Keratinocyte (primary cell): ENCODE data around the gene SLC9A8. TPM values are rescaled to one million over a fixed set of nuclear protein-coding genes. Genes with fewer than 3 reads are reported as not detected.

Experiments
- DNase-seq: peaks from one replicate; pipeline ENCODE4 v3.0.0-alpha.2; 2011; ENCODE audit warnings: low read depth, missing footprints, low spot score
- FAIRE-seq: peaks from 2 replicates; lab custom pipeline; 2011; peaks lifted over from hg19 to GRCh38; lab: Jason Lieb, UNC
- H2AFZ ChIP-seq: 2 replicates; pipeline ENCODE4 v1.6.0; 2012; ENCODE audit warnings: low read length, control low read depth, inconsistent platforms; ENCODE audit not compliant: control insufficient read depth
- H3K27ac ChIP-seq: 2 replicates; pipeline ENCODE4 v1.5.1; 2011; ENCODE audit warnings: low read length; ENCODE audit not compliant: control insufficient read depth, insufficient read depth
- H3K27me3 ChIP-seq: 3 replicates; pipeline ENCODE4 v1.6.0; 2011; ENCODE audit warnings: low read length; ENCODE audit not compliant: control insufficient read depth, insufficient read depth; ENCODE audit errors: extremely low read depth
- H3K36me3 ChIP-seq, 2 experiments: 2 replicates in 1 of 2; 3 replicates in 1 of 2; pipeline ENCODE4 v1.5.1; 2011; ENCODE audit warnings: low read length in 2 of 2, mild to moderate bottlenecking in 1 of 2; ENCODE audit not compliant: control insufficient read depth in 2 of 2, insufficient read depth in 2 of 2; ENCODE audit errors: extremely low read depth in 1 of 2
- H3K4me1 ChIP-seq: 3 replicates; pipeline ENCODE4 v1.5.1; 2011; ENCODE audit warnings: low read length; ENCODE audit not compliant: control insufficient read depth, insufficient read depth; ENCODE audit errors: extremely low read depth
- H3K4me2 ChIP-seq: 3 replicates; pipeline ENCODE4 v1.6.0; 2011; ENCODE audit warnings: low read depth, low read length; ENCODE audit not compliant: control insufficient read depth, insufficient read depth; ENCODE audit errors: extremely low read depth
- H3K4me3 ChIP-seq, 3 experiments: fragments of 200-600 bp in 1 of 3; sonication (generic) in 1 of 3; 2 replicates in 2 of 3; 3 replicates in 1 of 3; pipeline ENCODE4 v1.5.1; 2011 to 2016; ENCODE audit warnings: low read length in 3 of 3, mild to moderate bottlenecking in 3 of 3, control low read depth in 2 of 3, inconsistent platforms in 1 of 3, low read depth in 1 of 3, mixed read lengths in 1 of 3, mixed run types in 1 of 3, moderate library complexity in 1 of 3; ENCODE audit not compliant: control insufficient read depth in 2 of 3, insufficient read depth in 2 of 3; ENCODE audit errors: extremely low read depth in 1 of 3
- H3K79me2 ChIP-seq: 2 replicates; pipeline ENCODE4 v1.6.0; 2012; ENCODE audit warnings: low read length; ENCODE audit not compliant: control insufficient read depth, insufficient read depth
- H3K9ac ChIP-seq: 3 replicates; pipeline ENCODE4 v1.6.0; 2011; ENCODE audit warnings: low read length; ENCODE audit not compliant: control insufficient read depth, insufficient read depth; ENCODE audit errors: extremely low read depth
- H3K9me1 ChIP-seq: 3 replicates; pipeline ENCODE4 v1.6.0; 2011; ENCODE audit warnings: low read length; ENCODE audit not compliant: control insufficient read depth, insufficient read depth; ENCODE audit errors: extremely low read depth
- H3K9me3 ChIP-seq: 2 replicates; pipeline ENCODE4 v1.5.1; 2012; ENCODE audit warnings: low read depth, low read length; ENCODE audit not compliant: control insufficient read depth
- H4K20me1 ChIP-seq: 3 replicates; pipeline ENCODE4 v1.6.0; 2011; ENCODE audit warnings: low read length; ENCODE audit not compliant: control insufficient read depth, insufficient read depth; ENCODE audit errors: extremely low read depth
- EZH2 ChIP-seq: IDR thresholded peaks from one replicate; pipeline ENCODE4 v1.6.1; 2012; ENCODE audit warnings: inconsistent platforms, mild to moderate bottlenecking, low read length, moderate library complexity
- dilution Hi-C: fragments of 300-500 bp; cut with MboI; formaldehyde crosslinking; loops from one replicate; pipeline ENCODE4 v1.7.0; 2020; ENCODE audit warnings: low sequenced_read_pairs; ENCODE audit not compliant: extremely low pct_ligation_motif_present
- polyA plus RNA-seq, 5 experiments: library from polyadenylated mRNA; depleted of rRNA in 3 of 5; stranded (reverse) in 3 of 5; stranded (forward) in 1 of 5; unstranded in 1 of 5; fragments of >200 nt; gene quantifications; 1 replicate in 1 of 5; 2 replicates in 3 of 5; 3 replicates in 1 of 5; pipeline versions ENCODE4 v1.2.1 to v1.2.3, GENCODE V29; 2011 to 2012; ENCODE audit warnings: missing spikeins in 2 of 5, low read depth in 1 of 5, low replicate concordance in 1 of 5
- TF ChIP-seq, protein P1 (sequence below), 3 experiments: IDR thresholded peaks in 1 of 3; conservative IDR thresholded peaks in 1 of 3; optimal IDR thresholded peaks in 1 of 3; 2 replicates in 2 of 3; 3 replicates in 1 of 3; pipeline versions ENCODE3 to v1.5.1; 2011; ENCODE audit warnings: low read length in 3 of 3, mild to moderate bottlenecking in 3 of 3, moderate library complexity in 2 of 3, control low read depth in 1 of 3, inconsistent platforms in 1 of 3; ENCODE audit not compliant: insufficient read depth in 2 of 3; ENCODE audit errors: extremely low read depth in 1 of 3

The SLC9A8 gene
- polyA plus RNA-seq, 1 donor (not counting 4 experiments of a cell fraction or from before 2014, with no cell fraction given) = 1.9 TPM

GRCh38 chr20:49877386-49877921 is 64.8 kb downstream of the SLC9A8 start:
- H3K9me1 ChIP-seq = no peaks in the 10 kb centered on the region
- no peak overlapping the region for H3K9ac ChIP-seq
- H3K4me2 ChIP-seq = no peak overlapping the region
- no peak overlapping the region for H2AFZ ChIP-seq
- no peaks in the 10 kb centered on the region for H4K20me1 ChIP-seq
- FAIRE-seq (no peak), DNase-seq (no peak)
- dilution Hi-C loops = no loop called here
- no peak overlapping the region for H3K4me3 ChIP-seq
- no peak overlapping the region for H3K27ac ChIP-seq
- H3K79me2 ChIP-seq = no peaks in the 10 kb centered on the region
- no peak for TF ChIP-seq EZH2
- TF ChIP-seq, protein P1, sequence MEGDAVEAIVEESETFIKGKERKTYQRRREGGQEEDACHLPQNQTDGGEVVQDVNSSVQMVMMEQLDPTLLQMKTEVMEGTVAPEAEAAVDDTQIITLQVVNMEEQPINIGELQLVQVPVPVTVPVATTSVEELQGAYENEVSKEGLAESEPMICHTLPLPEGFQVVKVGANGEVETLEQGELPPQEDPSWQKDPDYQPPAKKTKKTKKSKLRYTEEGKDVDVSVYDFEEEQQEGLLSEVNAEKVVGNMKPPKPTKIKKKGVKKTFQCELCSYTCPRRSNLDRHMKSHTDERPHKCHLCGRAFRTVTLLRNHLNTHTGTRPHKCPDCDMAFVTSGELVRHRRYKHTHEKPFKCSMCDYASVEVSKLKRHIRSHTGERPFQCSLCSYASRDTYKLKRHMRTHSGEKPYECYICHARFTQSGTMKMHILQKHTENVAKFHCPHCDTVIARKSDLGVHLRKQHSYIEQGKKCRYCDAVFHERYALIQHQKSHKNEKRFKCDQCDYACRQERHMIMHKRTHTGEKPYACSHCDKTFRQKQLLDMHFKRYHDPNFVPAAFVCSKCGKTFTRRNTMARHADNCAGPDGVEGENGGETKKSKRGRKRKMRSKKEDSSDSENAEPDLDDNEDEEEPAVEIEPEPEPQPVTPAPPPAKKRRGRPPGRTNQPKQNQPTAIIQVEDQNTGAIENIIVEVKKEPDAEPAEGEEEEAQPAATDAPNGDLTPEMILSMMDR (optimal IDR thresholded peaks at IDR 0.05 in 1 of 3, IDR thresholded peaks at IDR 0.05 in 1 of 3, conservative IDR thresholded peaks at IDR 0.05 in 1 of 3; ENCODE audit: extremely low read depth in 1 of 3, insufficient read depth in 2 of 3, low read length in 3 of 3) = no peak
- H3K9me3 ChIP-seq = no peaks in the 10 kb centered on the region
- no peaks in the 10 kb centered on the region for H3K27me3 ChIP-seq
- no peaks in the 10 kb centered on the region for H3K4me1 ChIP-seq
- H3K36me3 ChIP-seq = peaks cover 4 to 5% of the 10 kb centered on the region in 2 experiments

GRCh38 chr20:49878977-49879376 is 66.3 kb downstream of the SLC9A8 start:
- Histone ChIP-seq H4K20me1 (no peaks in the 10 kb centered on the region), H3K9ac (no peak overlapping the region), H3K4me3 (no peak overlapping the region), H3K9me1 (no peaks in the 10 kb centered on the region), H3K36me3 (peaks cover 8 to 15% of the 10 kb centered on the region in 2 experiments), H3K9me3 (no peaks in the 10 kb centered on the region), H3K4me1 (no peaks in the 10 kb centered on the region), H3K27me3 (no peaks in the 10 kb centered on the region), H3K79me2 (no peaks in the 10 kb centered on the region), H2AFZ (no peak overlapping the region), H3K4me2 (no peak overlapping the region), H3K27ac (no peak overlapping the region)
- TF ChIP-seq, protein P1 (optimal IDR thresholded peaks at IDR 0.05 in 1 of 3, IDR thresholded peaks at IDR 0.05 in 1 of 3, conservative IDR thresholded peaks at IDR 0.05 in 1 of 3; ENCODE audit: extremely low read depth in 1 of 3, insufficient read depth in 2 of 3, low read length in 3 of 3) = no peak
- no peak for TF ChIP-seq EZH2
- dilution Hi-C loops = no loop called here
- FAIRE-seq (no peak), DNase-seq (no peak)
